Measurements from ENCODE around the gene DCUN1D4.
"Not testable (repeated sequence)": the region's sequence is repeated elsewhere in the genome, so short reads cannot be mapped to it uniquely, and the experiment has no call there.

The DCUN1D4 gene

DNA sequence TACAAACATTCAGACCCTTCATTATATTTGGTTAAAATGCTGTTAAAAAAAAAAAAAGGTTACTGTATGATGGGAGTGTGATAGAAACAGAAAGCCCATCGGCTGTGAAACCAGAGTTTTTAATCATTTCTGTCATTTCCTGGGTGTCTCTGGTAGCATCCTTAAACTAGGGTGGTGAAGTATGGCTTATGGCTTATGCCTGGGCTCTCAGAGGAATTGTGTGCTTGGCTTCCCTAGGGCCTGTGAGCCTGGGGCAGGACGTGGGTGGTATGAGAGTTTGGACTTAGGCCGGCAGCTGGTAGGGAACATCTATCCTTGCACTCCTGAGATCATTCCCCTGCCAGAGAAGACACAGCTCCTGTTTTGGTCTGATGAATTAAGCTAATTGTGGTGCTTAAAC, 52.2 kb downstream of the DCUN1D4 start:
- no peak for DNase-seq

GRCh38 chr4:51895816-51896408, 53.0 kb downstream of the DCUN1D4 start:
- DNase-seq, result peak; percentile 57

GRCh38 chr4:51901363-51901762, 58.4 kb downstream of the DCUN1D4 start:
- no peak for DNase-seq

- DNase-seq, result no peak
Observed at GRCh38 chr4:51906167-51906958, 63.4 kb downstream of the DCUN1D4 start.

DNA sequence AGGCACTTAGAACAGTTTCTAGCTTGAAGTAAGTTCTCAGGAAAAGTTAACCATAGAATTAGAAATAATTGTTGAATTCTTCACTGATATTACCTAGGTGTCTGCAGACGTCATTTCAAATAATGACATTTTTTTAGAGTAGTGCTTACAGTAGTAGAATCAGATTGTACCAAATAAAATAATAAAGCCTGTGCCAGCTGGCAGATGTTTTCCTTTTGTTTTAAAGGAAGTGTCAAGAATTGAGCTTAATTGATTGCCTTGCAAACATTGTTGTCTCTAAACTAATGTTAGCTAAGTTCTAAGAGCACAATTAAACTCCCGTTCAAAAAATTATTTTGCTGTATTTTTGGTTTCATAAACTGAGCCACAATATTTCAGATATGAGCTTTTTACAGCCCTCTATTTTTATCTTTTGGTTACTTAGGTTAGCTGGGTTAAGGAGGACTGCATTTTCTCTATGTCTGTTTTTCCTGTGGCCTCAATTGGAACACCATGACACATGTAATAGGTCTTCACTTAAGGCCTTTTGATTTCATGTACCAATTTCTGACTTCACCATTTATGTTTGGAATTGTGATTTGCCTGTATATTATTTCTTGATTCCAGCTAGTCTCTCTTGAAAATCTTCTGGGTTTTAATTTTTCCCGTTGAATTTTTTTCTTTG, 64.2 kb downstream of the DCUN1D4 start:
- no peak for DNase-seq

DNA sequence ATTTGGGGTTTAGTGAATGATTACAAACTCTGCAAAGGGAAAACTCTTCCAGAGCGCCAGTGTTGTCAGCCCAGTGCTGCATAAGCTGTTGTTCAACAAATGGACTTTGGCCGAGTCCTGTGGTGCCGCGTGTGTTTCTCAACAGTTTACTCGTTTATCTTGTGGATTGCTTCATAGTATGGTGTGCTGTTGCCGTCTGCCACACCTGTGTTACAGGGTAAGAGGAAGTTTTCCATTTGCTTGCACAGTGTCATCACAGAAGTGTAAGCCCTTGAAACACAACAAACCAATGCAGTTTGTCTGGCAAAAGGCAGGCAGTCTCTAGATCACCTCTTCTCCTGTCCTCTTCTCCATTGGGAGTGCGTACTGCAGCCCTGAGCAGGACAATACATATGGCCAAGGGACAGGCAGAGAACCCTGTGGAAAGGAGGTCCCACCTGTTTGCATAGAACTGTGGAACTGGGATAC, 66.3 kb downstream of the DCUN1D4 start:
- no peak for DNase-seq

- no peak for DNase-seq
Observed at GRCh38 chr4:51918251-51918650, 75.3 kb downstream of the DCUN1D4 start.

- no peak for DNase-seq
Observed at GRCh38 chr4:51923343-51923742, 80.4 kb downstream of the DCUN1D4 start.

GRCh38 chr4:51925307-51925706, 82.4 kb downstream of the DCUN1D4 start:
- DNase-seq, result no peak

DNA sequence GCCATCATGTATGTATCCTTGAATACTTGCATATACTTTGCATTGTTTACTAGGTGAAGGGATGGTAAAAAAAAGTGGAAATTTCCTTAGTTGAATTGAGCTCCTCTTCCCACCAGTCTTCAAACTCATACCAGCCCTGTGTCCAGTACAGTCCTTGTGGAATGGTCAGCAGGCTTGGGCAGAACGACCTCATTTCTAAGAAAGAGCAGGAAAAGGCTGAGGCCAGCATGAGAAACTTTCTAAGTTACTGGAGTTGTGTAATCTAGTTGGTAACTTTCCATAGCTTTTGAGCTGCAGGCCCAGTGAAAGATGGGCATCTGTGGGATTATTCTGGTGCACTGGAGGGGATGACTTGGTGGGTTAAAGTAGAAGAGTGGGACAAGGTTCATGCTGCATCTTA, 87.6 kb downstream of the DCUN1D4 start:
- DNase-seq, result no peak

GRCh38 chr4:51931461-51931860, 88.5 kb downstream of the DCUN1D4 start:
- no peak for DNase-seq

- no peak for DNase-seq
Observed at GRCh38 chr4:51932261-51932660, 89.3 kb downstream of the DCUN1D4 start.

GRCh38 chr4:51932684-51933083, 89.7 kb downstream of the DCUN1D4 start:
- no peak for DNase-seq

GRCh38 chr4:51940460-51940859, 97.5 kb downstream of the DCUN1D4 start:
- not testable (repeated sequence) for DNase-seq

- DNase-seq, result no peak
Observed at GRCh38 chr4:51942108-51942832, 99.3 kb downstream of the DCUN1D4 start.

DNA sequence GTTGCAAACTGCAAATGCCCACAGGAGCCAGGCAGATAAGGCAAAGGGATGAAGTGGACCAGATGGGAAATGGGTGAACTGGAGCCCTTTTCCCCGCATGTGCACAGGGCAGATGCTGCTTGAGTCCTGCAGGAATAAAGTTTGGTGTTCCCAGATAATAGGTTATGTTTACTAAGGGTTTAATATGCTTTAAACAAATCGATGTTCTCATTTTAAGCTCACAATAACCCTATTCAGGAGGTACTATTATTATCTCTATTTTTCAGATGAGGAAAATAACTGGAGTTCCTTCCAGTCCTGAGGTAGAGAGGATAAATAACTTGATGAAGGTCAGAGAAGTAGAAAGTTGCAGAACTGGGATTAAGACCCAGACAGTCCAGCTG, 99.9 kb downstream of the DCUN1D4 start:
- DNase-seq, result no peak

DNA sequence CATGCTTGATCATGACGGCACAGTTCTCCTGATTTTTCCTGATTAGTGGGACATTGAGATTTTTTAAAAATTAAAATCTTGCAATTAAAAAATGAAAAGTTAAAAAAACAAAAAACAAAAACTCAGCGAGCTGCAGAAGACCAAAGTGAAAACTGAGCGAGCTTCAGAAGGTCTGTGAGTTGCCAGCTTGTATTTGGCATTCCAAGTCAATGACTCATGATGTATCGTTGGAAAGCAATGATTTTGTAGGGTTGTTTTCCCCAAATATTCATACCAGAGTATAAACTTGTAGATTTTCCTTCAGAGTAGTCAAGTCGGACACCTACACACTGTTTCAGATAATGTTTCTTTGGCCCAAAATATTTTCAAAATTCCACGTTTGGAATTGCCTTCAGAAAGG, 100.3 kb downstream of the DCUN1D4 start:
- no peak for DNase-seq

GRCh38 chr4:51958199-51958968, 115.4 kb downstream of the DCUN1D4 start:
- DNase-seq, result no peak

DNA sequence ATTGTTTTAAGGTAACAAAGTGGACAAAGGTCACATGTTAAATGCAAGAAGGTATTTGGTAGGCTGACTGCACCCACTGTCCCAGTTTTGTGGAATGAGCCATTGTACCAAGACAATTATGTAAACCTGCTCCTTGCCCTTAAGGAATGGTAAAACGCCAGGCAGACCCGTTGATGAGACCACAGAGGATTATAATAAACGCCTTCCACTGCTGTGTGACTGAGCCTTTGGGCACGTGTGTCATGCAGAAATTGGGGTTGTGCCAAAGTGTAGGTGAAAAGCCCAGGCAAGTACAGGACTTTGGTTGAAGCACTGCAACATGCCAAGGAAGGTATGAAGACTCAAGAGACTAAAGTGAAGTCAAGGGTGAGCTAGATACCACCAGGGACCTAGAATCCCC, 117.5 kb downstream of the DCUN1D4 start:
- DNase-seq, result no peak

- no peak for DNase-seq
Observed at GRCh38 chr4:51963841-51964517, 121.0 kb downstream of the DCUN1D4 start.

DNA sequence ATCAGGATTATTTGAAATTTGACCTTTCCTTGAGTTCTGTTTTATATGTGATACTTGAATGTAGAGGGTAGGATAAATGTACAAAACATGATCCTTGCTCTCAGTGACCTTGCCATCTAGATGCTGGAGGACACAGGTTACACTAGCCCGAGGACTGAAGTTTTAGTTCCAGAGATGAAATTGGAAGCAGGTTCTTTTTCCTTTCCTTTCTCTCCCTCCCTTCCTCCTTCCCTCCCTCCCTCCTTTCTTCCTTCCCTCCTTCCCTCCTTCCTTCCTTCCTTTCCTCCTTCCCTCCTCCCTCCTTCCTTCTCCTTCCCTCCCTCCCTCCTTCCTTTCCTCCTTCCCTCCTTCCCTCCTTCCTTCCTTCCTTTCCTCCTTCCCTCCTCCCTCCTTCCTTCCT, 122.9 kb downstream of the DCUN1D4 start:
- no peak for DNase-seq
